GM12891 (cell line): ENCODE measurements around the gene FIGNL2.
A peak's percentile ranks its signal among the peaks of the same experiment; 100 is the strongest.

Source experiments
- DNase-seq: peaks from one replicate; pipeline ENCODE4 v3.0.0; 2011; ENCODE audit warnings: low spot score; ENCODE audit not compliant: insufficient read length
- FAIRE-seq: peaks from 2 replicates; lab custom pipeline; 2011; peaks lifted over from hg19 to GRCh38; lab: Jason Lieb, UNC
- PAX5 ChIP-seq: IDR thresholded peaks from 2 replicates; pipeline ENCODE4 v1.6.1; 2011; ENCODE audit warnings: low read length, moderate library complexity, mild to moderate bottlenecking; ENCODE audit not compliant: insufficient read depth, severe bottlenecking
- POLR2A ChIP-seq: IDR thresholded peaks from 2 replicates; pipeline ENCODE4 v1.6.1; 2011; ENCODE audit warnings: low read depth, low read length, control low read depth
- POLR2AphosphoS5 ChIP-seq: IDR thresholded peaks from 2 replicates; pipeline ENCODE4 v1.6.1; 2011; ENCODE audit warnings: low read depth, low read length, control low read depth
- POU2F2 ChIP-seq: IDR thresholded peaks from 2 replicates; pipeline ENCODE4 v1.6.1; 2011; ENCODE audit warnings: low read depth, mild to moderate bottlenecking, control low read depth, low read length, moderate library complexity
- SPI1 ChIP-seq: IDR thresholded peaks from 2 replicates; pipeline ENCODE4 v1.6.1; 2011; ENCODE audit warnings: low read depth, low read length, control low read depth
- TAF1 ChIP-seq: IDR thresholded peaks from 2 replicates; pipeline ENCODE4 v1.6.1; 2011; ENCODE audit warnings: low read depth, low read length, control low read depth

The FIGNL2 gene

GRCh38 chr12:51818566-51819300 lies 29.8 kb downstream of the FIGNL2 start:
- FAIRE-seq: no peak
- DNase-seq: no peak

GRCh38 chr12:51818086-51818485 lies 30.4 kb downstream of the FIGNL2 start:
- DNase-seq (no peak), FAIRE-seq (no peak)
- TF ChIP-seq TAF1 (no peak), SPI1 (no peak), POU2F2 (no peak), POLR2A (no peak), POLR2AphosphoS5 (no peak), PAX5 (no peak)

More at GRCh38 chr12:51818566-51819300, 29.8 kb downstream of the FIGNL2 start:
- no peak for TF ChIP-seq POLR2AphosphoS5
- no peak for TF ChIP-seq POLR2A
- no peak for TF ChIP-seq TAF1
- no peak for TF ChIP-seq POU2F2
- no peak for TF ChIP-seq SPI1
- TF ChIP-seq PAX5: no peak

GRCh38 chr12:51817027-51817953 lies 31.2 kb downstream of the FIGNL2 start:
- TF ChIP-seq SPI1: no peak
- TF ChIP-seq POLR2A: no peak
- no peak for TF ChIP-seq PAX5
- TF ChIP-seq TAF1: no peak
- no peak for TF ChIP-seq POU2F2
- no peak for TF ChIP-seq POLR2AphosphoS5
- no peak for DNase-seq
- no peak for FAIRE-seq

- TF ChIP-seq POLR2AphosphoS5: no peak
- no peak for TF ChIP-seq POU2F2
- no peak for TF ChIP-seq SPI1
- DNase-seq: no peak
- FAIRE-seq: no peak
These were observed 32.9 kb downstream of the FIGNL2 start for GRCh38 chr12:51815571-51815970.

- DNase-seq: peak; percentile 64
- TF ChIP-seq POLR2A (no peak), TAF1 (no peak), PAX5 (no peak), POU2F2 (no peak), POLR2AphosphoS5 (no peak), SPI1 (no peak)
- peak; percentile 28 for FAIRE-seq
These were observed 34.0 kb downstream of the FIGNL2 start for GRCh38 chr12:51814311-51815088.

GRCh38 chr12:51813931-51814310 lies 34.6 kb downstream of the FIGNL2 start:
- FAIRE-seq: no peak
- TF ChIP-seq TAF1 (no peak), POLR2A (no peak), POLR2AphosphoS5 (no peak), PAX5 (no peak), POU2F2 (no peak), SPI1 (no peak)
- no peak for DNase-seq

GRCh38 chr12:51812871-51813270 lies 35.6 kb downstream of the FIGNL2 start:
- TF ChIP-seq SPI1: no peak
- no peak for TF ChIP-seq POU2F2
- no peak for TF ChIP-seq POLR2A
- no peak for TF ChIP-seq PAX5
- TF ChIP-seq TAF1: no peak
- no peak for TF ChIP-seq POLR2AphosphoS5
- FAIRE-seq (no peak), DNase-seq (no peak)

GRCh38 chr12:51811203-51812202 lies 37.0 kb downstream of the FIGNL2 start:
- TF ChIP-seq POLR2AphosphoS5 (no peak), POU2F2 (no peak), POLR2A (no peak), TAF1 (no peak), SPI1 (no peak), PAX5 (no peak)
- no peak for DNase-seq
- FAIRE-seq: no peak
